ENCODE data around the gene RETREG3. TPM values are rescaled to one million over a fixed set of nuclear protein-coding genes. Genes with fewer than 3 reads are reported as not detected.
"Not testable (repeated sequence)": the region's sequence is repeated elsewhere in the genome, so short reads cannot be mapped to it uniquely, and the experiment has no call there.

RETREG3 gene
- total RNA-seq, 1 donor from 2014 or later, result 52.6 TPM

- DNase-seq (ENCODE audit: extremely low read depth, low read depth, low spot score), result no peak
Observed at GRCh38 chr17:42554250-42555121, 54.7 kb downstream of the RETREG3 start.

DNA sequence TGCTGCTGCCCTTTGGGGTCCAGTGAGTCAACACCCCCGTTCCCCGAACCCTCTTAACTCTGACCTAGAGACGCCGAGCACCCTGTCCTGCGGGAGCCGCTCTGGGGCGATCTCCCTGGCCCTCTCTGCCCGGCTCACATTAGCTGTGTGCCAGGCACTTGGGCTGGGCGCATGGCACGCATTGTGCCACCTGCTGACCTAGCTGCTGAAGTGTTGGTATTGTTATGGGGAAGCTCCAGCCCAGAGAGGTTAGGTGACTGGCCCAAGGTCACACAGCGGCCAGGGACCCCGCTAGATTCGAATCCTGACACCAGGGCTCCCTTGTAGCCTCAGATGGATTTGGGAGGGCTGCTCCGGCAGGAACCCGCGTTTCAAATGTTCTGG is 55.3 kb downstream of the RETREG3 start:
- no peak for DNase-seq (ENCODE audit: extremely low read depth, low read depth, low spot score)

DNA sequence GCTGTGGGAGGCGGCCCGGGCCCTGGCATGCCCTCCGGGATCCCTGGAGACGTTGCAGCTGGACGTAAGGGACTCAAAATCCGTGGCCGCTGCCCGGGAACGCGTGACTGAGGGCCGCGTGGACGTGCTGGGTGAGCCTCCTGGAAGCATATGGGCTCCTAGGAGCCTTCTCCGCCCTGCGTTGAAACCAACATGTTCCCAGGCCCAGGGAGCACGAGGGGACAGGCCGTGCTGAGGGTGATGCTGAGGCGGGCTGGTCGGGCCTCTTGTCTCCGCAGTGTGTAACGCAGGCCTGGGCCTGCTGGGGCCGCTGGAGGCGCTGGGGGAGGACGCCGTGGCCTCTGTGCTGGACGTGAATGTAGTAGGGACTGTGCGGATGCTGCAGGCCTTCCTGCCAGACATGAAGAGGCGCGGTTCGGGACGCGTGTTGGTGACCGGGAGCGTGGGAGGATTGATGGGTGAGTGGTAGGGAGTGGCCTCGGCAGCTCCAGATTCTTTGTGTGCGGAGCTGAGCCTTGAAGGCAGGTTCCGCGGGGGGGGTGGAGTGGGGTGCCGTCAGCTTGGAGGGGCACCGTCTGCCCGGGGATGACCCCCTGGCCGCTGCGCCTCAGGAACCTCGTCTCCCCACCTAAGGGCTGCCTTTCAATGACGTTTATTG is 55.9 kb downstream of the RETREG3 start:
- no peak for DNase-seq (ENCODE audit: extremely low read depth, low read depth, low spot score)

GRCh38 chr17:42552736-42553135 is 56.4 kb downstream of the RETREG3 start, which contains the start of gene HSD17B1:
HSD17B1 (plus strand) TSS chr17:42552923; CDS start chr17:42552934, 11 bp downstream.
- DNase-seq (ENCODE audit: extremely low read depth, low read depth, low spot score), result not testable (repeated sequence)

- no peak for DNase-seq (ENCODE audit: extremely low read depth, low read depth, low spot score)
Observed at GRCh38 chr17:42548993-42549755, 60.0 kb downstream of the RETREG3 start.

- DNase-seq (ENCODE audit: extremely low read depth, low read depth, low spot score), result no peak
Observed at GRCh38 chr17:42548070-42548837, 60.9 kb downstream of the RETREG3 start.

DNA sequence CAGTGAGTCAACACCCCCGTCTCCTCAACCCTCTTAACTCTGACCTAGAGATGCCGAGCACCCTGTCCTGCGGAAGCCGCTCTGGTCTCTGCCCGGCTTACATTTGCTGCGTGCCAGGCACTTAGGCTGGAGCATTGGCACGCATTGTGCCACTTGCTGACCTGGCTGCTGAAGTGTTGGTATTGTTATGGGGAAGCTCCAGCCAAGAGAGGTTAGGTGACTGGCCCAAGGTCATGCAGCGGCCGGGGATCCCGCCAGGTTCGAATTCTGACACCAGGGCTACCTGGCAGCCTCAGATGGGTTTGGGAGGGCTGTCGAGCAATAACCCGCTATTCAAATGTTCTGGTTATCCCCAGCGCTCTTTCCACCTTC is 61.5 kb downstream of the RETREG3 start:
- DNase-seq (ENCODE audit: extremely low read depth, low read depth, low spot score), result no peak

DNA sequence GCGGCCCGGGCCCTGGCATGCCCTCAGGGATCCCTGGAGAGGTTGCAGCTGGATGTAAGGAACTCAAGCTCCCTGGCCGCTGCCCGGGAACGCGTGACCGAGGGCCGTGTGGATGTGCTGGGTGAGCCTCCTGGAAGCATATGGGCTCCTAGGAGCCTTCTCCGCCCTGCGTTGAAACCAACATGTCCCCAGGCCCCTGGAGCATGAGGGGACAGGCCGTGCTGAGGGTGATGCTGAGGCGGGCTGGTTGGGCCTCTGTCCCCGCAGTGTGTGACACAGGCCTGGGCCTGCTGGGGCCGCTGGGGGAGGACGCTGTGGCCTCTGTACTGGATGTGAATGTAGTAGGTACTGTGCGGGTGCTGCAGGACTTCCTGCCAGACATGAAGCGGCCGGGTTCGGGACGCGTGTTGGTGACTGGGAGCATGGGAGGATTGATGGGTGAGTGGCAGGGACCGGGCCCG is 62.1 kb downstream of the RETREG3 start:
- DNase-seq (ENCODE audit: extremely low read depth, low read depth, low spot score), result no peak

DNA sequence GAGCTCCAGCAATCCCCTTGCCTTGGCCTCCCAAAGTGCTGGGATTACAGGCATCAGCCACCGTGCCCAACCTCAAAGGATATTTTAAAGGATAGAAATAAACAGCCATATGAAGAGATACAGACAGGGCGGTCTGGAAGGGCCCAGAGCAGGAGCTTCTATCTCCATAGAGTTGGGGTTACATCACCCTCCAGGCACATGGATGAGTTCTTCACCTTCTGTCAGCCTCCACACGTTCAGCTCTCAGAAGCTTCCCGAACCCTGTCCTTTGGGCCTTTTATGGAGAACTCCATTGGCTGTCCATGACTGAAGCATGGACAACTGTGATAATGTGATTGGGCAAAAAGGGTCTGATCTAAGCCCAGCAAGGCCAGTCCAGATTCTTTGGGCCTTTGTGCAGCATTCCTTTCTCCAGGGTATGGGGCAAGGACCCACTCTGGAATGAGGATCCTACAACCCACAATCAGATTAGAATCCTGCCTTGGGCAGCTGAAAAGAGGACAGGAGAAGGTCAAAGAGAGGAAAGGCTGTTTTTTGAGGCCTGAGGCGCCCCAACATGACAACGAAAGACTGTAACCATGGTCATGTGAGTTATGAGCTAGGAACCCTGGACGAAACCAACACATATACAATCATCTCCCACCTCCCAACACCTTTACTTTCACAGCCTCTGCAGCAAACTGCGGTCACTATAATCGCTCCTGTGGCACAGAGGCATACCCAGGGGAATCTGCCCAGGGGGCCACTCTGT is 63.2 kb downstream of the RETREG3 start:
- not testable (repeated sequence) for DNase-seq (ENCODE audit: extremely low read depth, low read depth, low spot score)

GRCh38 chr17:42544874-42545283 is 64.3 kb downstream of the RETREG3 start:
- no peak for DNase-seq (ENCODE audit: extremely low read depth, low read depth, low spot score)

GRCh38 chr17:42543190-42544079 is 65.7 kb downstream of the RETREG3 start:
- no peak for DNase-seq (ENCODE audit: extremely low read depth, low read depth, low spot score)

DNA sequence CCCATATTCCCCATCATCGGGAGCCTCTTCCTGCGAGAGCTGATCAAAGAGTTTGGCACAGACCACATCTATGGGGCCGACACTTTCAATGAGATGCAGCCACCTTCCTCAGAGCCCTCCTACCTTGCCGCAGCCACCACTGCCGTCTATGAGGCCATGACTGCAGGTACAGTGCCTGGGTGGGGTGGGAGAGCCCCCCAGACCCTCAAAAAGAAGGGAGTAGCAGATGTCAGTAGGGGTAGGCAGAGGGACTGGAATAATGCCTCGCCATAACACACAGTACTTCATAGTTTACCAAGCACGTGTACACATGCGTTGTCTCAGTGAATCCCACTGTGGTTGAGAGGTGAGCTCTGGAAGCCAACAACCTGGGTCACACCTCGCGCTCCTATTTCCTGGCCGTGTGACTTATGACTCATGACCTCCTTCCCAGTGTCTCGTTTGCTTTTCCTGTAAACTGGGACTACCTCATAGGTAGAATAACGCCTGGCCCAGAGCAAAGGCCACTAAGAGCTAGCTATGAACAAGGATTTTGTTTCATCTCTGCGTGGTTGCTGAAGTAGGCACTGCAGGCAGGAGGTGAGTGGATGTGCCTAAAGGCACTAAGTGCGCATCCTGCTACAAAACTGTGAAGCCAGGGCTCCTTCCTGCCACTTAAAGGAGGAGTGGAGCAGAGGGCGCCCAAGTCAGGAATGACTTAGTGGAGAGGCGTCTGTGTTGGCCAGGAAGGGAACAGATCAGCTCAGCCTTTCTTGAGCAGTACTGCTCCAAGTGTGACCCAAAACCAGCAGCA is 67.9 kb downstream of the RETREG3 start:
- DNase-seq (ENCODE audit: extremely low read depth, low read depth, low spot score), result no peak

GRCh38 chr17:42540558-42540957 is 68.6 kb downstream of the RETREG3 start:
- DNase-seq (ENCODE audit: extremely low read depth, low read depth, low spot score), result not testable (repeated sequence)

GRCh38 chr17:42538482-42538881 is 70.7 kb downstream of the RETREG3 start:
- DNase-seq (ENCODE audit: extremely low read depth, low read depth, low spot score), result no peak

GRCh38 chr17:42537826-42538451 is 71.2 kb downstream of the RETREG3 start:
- DNase-seq (ENCODE audit: extremely low read depth, low read depth, low spot score), result no peak

GRCh38 chr17:42537156-42537805 is 71.9 kb downstream of the RETREG3 start:
- no peak for DNase-seq (ENCODE audit: extremely low read depth, low read depth, low spot score)
